GM19372 (cell line): Measurements from ENCODE around the gene SH3BGRL3.

Source experiments
- ATAC-seq: cut with Tn5 transposase; IDR thresholded peaks from one replicate; pipeline ENCODE4 v1.9.1; 2021; ENCODE audit warnings: mild to moderate bottlenecking, low read depth, moderate library complexity; ENCODE audit not compliant: unreplicated experiment

SH3BGRL3 gene

GRCh38 chr1:26277261-26277661 lies 2.6 kb upstream of the SH3BGRL3 start:
- ATAC-seq = no peak

- no peak for ATAC-seq
These were observed 2.2 kb upstream of the SH3BGRL3 start for GRCh38 chr1:26277719-26278118.

- no peak for ATAC-seq
These were observed 1.6 kb upstream of the SH3BGRL3 start for GRCh38 chr1:26278303-26278702.

- no peak for ATAC-seq
These were observed 996 bp upstream of the SH3BGRL3 start for GRCh38 chr1:26278724-26279455.

- ATAC-seq = no peak
These were observed 602 bp downstream of the SH3BGRL3 start for GRCh38 chr1:26280333-26281042.

- ATAC-seq = no peak
These were observed 1.4 kb downstream of the SH3BGRL3 start for GRCh38 chr1:26281091-26281958.

- no peak for ATAC-seq
These were observed 2.1 kb downstream of the SH3BGRL3 start for GRCh38 chr1:26281971-26282370.

- no peak for ATAC-seq
These were observed 2.6 kb downstream of the SH3BGRL3 start for GRCh38 chr1:26282401-26282918.

GRCh38 chr1:26283279-26283853 lies 3.5 kb downstream of the SH3BGRL3 start:
- ATAC-seq = no peak

GRCh38 chr1:26283871-26284596 lies 4.1 kb downstream of the SH3BGRL3 start:
- no peak for ATAC-seq

- no peak for ATAC-seq
These were observed 4.9 kb downstream of the SH3BGRL3 start for GRCh38 chr1:26284597-26285347.

- no peak for ATAC-seq
These were observed 5.6 kb downstream of the SH3BGRL3 start for GRCh38 chr1:26285366-26286063.

GRCh38 chr1:26286064-26286416 lies 6.2 kb downstream of the SH3BGRL3 start:
- no peak for ATAC-seq

- no peak for ATAC-seq
These were observed 7.3 kb downstream of the SH3BGRL3 start for GRCh38 chr1:26287033-26287711.

GRCh38 chr1:26287811-26288210 lies 7.9 kb downstream of the SH3BGRL3 start:
- no peak for ATAC-seq

- ATAC-seq = no peak
These were observed 8.5 kb downstream of the SH3BGRL3 start for GRCh38 chr1:26288311-26288941.

- ATAC-seq = no peak
These were observed 9.5 kb downstream of the SH3BGRL3 start for GRCh38 chr1:26289158-26290059.
